WTC11 (cell line): Measurements from ENCODE around the gene TEX14. TPM values are rescaled to one million over a fixed set of nuclear protein-coding genes. Genes with fewer than 3 reads are reported as not detected.

Experiments used
- ATAC-seq: fragments of 200-7000 bp; cut with Tn5 transposase; 2 replicates; pipeline ENCODE4 v1.10.0; 2021; ENCODE audit warnings: mild to moderate bottlenecking, moderate library complexity
- CTCF ChIA-PET: fragments of 300-600 bp; sonication (Branson Sonifier 250); formaldehyde crosslinking; loops from one replicate; lab custom pipeline; 2021; ENCODE audit warnings: antibody characterized with exemption; lab: Charles Lee
- POLR2A ChIA-PET: fragments of 350-600 bp; sonication (Branson Sonifier 250); formaldehyde crosslinking; loops from one replicate; lab custom pipeline; 2021; ENCODE audit warnings: antibody characterized with exemption; lab: Charles Lee
- DNase-seq: peaks from one replicate; pipeline ENCODE4 v3.0.0; 2021; ENCODE audit warnings: low spot score
- H3K27ac Mint-ChIP-seq: 2 replicates; pipeline ENCODE4 v1.8.0; 2021; ENCODE audit warnings: mixed read lengths
- H3K27me3 Mint-ChIP-seq: 2 replicates; pipeline ENCODE4 v1.8.0; 2021; ENCODE audit warnings: low read depth, mild to moderate bottlenecking, moderate library complexity, mixed read lengths
- H3K36me3 Mint-ChIP-seq: 2 replicates; pipeline ENCODE4 v1.8.0; 2021; ENCODE audit warnings: mixed read lengths
- H3K4me1 Mint-ChIP-seq: 2 replicates; pipeline ENCODE4 v1.8.0; 2022; ENCODE audit warnings: mixed read lengths
- H3K4me3 Mint-ChIP-seq: 2 replicates; pipeline ENCODE4 v1.8.0; 2021; ENCODE audit warnings: mild to moderate bottlenecking, moderate library complexity, mixed read lengths
- H3K9me3 Mint-ChIP-seq: 2 replicates; pipeline ENCODE4 v1.8.0; 2021; ENCODE audit warnings: mixed read lengths
- CREB1 ChIP-seq: sonication (generic); formaldehyde crosslinking; IDR thresholded peaks from 2 replicates; pipeline ENCODE4 v1.8.0; 2023; ENCODE audit warnings: mild to moderate bottlenecking, missing genetic modification reagents
- OVOL2 ChIP-seq: fragments of 250-450 bp; sonication (Bioruptor Pico); IDR thresholded peaks from 2 replicates; pipeline ENCODE4 v1.9.0; 2021; ENCODE audit warnings: mild to moderate bottlenecking, borderline replicate concordance
- TEAD1 ChIP-seq: sonication (generic); formaldehyde crosslinking; IDR thresholded peaks from 2 replicates; pipeline ENCODE4 v1.8.0; 2022; ENCODE audit warnings: mild to moderate bottlenecking, missing genetic modification reagents
- ZBTB21 ChIP-seq: sonication (generic); formaldehyde crosslinking; IDR thresholded peaks from 2 replicates; pipeline ENCODE4 v1.8.1; 2023; ENCODE audit warnings: mild to moderate bottlenecking, missing genetic modification reagents, borderline replicate concordance
- total RNA-seq: library from RNA; stranded (reverse); gene quantifications from 3 replicates; pipeline ENCODE4 v1.2.3, GENCODE V29; 2021
- TF ChIP-seq, protein P1 (sequence below): sonication (generic); formaldehyde crosslinking; IDR thresholded peaks from 2 replicates; pipeline ENCODE4 v1.8.1; 2023; ENCODE audit warnings: mild to moderate bottlenecking, missing genetic modification reagents, borderline replicate concordance
- TF ChIP-seq, protein P2 (sequence below): fragments of 250-450 bp; sonication (Bioruptor Pico); IDR thresholded peaks from 2 replicates; pipeline ENCODE4 v1.9.0; 2021; ENCODE audit warnings: moderate library complexity, mild to moderate bottlenecking, inconsistent platforms, borderline replicate concordance
- TF ChIP-seq, protein P3 (sequence below): sonication (generic); formaldehyde crosslinking; IDR thresholded peaks from 2 replicates; pipeline ENCODE4 v1.8.1; 2022; ENCODE audit warnings: low read depth, mild to moderate bottlenecking, moderate library complexity, missing genetic modification reagents, borderline replicate concordance
- TF ChIP-seq, protein P4 (sequence below): fragments of 250-450 bp; sonication (Bioruptor Pico); IDR thresholded peaks from 2 replicates; pipeline ENCODE4 v1.9.0; 2021; ENCODE audit warnings: mild to moderate bottlenecking
- TF ChIP-seq, protein P5 (sequence below): fragments of 250-450 bp; sonication (Bioruptor Pico); IDR thresholded peaks from 2 replicates; pipeline ENCODE4 v1.9.0; 2021; ENCODE audit warnings: mild to moderate bottlenecking, borderline replicate concordance
- TF ChIP-seq, protein P6 (sequence below): sonication (generic); formaldehyde crosslinking; IDR thresholded peaks from 2 replicates; pipeline ENCODE4 v1.8.1; 2022; ENCODE audit warnings: low read depth, missing genetic modification reagents, borderline replicate concordance

TEX14 gene
- total RNA-seq, 1 experiment from 2014 or later: 1.4 TPM

DNA sequence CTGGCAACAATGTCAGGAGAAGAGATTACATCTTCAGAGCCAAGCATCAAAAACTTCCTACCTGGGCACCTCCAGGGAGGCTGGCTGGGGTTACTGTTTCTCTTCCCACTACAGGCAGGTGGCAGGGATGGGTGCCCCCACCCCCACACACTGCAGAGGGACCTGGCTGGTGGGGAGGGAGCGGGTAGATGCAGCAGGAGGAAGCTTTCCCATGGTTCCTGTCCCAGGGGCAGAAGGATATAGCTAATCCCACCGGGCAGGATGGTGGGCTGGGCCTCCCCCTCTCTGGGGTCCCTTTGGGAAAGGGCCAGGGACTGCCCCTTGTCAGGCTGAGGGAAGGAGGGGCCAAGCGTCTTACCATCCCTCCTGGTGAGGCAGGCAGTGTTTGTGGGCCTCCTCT is 160.7 kb downstream of the TEX14 start:
- H3K36me3 Mint-ChIP-seq: no peaks in the 10 kb centered on the region
- ATAC-seq (peak; percentile 8), DNase-seq (peak; percentile 32)
- H3K9me3 Mint-ChIP-seq: no peaks in the 10 kb centered on the region
- peak overlapping the region; percentile 68 for H3K4me3 Mint-ChIP-seq
- POLR2A ChIA-PET: no interaction called here
- CTCF ChIA-PET: interaction anchor here (0.6 to 6.5 kb wide), 5 partner anchors 9 to 806 kb away, joined by 3 to 42 read pairs (median 18); no protein-coding TSS in a partner anchor
- H3K27me3 Mint-ChIP-seq: peaks cover 48% of the 10 kb centered on the region
- H3K4me1 Mint-ChIP-seq: peaks cover 42% of the 10 kb centered on the region
- TF ChIP-seq, protein P1, sequence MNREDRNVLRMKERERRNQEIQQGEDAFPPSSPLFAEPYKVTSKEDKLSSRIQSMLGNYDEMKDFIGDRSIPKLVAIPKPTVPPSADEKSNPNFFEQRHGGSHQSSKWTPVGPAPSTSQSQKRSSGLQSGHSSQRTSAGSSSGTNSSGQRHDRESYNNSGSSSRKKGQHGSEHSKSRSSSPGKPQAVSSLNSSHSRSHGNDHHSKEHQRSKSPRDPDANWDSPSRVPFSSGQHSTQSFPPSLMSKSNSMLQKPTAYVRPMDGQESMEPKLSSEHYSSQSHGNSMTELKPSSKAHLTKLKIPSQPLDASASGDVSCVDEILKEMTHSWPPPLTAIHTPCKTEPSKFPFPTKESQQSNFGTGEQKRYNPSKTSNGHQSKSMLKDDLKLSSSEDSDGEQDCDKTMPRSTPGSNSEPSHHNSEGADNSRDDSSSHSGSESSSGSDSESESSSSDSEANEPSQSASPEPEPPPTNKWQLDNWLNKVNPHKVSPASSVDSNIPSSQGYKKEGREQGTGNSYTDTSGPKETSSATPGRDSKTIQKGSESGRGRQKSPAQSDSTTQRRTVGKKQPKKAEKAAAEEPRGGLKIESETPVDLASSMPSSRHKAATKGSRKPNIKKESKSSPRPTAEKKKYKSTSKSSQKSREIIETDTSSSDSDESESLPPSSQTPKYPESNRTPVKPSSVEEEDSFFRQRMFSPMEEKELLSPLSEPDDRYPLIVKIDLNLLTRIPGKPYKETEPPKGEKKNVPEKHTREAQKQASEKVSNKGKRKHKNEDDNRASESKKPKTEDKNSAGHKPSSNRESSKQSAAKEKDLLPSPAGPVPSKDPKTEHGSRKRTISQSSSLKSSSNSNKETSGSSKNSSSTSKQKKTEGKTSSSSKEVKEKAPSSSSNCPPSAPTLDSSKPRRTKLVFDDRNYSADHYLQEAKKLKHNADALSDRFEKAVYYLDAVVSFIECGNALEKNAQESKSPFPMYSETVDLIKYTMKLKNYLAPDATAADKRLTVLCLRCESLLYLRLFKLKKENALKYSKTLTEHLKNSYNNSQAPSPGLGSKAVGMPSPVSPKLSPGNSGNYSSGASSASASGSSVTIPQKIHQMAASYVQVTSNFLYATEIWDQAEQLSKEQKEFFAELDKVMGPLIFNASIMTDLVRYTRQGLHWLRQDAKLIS (CRISPR knock-in tag): no peak
- TF ChIP-seq ZBTB21 (CRISPR knock-in tag) (no peak), OVOL2 (CRISPR knock-in tag) (no peak), TEAD1 (CRISPR knock-in tag) (no peak), CREB1 (CRISPR knock-in tag) (no peak)
- TF ChIP-seq, protein P2, sequence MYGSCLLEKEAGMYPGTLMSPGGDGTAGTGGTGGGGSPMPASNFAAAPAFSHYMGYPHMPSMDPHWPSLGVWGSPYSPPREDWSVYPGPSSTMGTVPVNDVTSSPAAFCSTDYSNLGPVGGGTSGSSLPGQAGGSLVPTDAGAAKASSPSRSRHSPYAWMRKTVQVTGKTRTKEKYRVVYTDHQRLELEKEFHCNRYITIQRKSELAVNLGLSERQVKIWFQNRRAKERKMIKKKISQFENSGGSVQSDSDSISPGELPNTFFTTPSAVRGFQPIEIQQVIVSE (CRISPR knock-in tag): no peak
- TF ChIP-seq, protein P3, sequence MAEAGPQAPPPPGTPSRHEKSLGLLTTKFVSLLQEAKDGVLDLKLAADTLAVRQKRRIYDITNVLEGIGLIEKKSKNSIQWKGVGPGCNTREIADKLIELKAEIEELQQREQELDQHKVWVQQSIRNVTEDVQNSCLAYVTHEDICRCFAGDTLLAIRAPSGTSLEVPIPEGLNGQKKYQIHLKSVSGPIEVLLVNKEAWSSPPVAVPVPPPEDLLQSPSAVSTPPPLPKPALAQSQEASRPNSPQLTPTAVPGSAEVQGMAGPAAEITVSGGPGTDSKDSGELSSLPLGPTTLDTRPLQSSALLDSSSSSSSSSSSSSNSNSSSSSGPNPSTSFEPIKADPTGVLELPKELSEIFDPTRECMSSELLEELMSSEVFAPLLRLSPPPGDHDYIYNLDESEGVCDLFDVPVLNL (CRISPR knock-in tag): no peak
- TF ChIP-seq, protein P4, sequence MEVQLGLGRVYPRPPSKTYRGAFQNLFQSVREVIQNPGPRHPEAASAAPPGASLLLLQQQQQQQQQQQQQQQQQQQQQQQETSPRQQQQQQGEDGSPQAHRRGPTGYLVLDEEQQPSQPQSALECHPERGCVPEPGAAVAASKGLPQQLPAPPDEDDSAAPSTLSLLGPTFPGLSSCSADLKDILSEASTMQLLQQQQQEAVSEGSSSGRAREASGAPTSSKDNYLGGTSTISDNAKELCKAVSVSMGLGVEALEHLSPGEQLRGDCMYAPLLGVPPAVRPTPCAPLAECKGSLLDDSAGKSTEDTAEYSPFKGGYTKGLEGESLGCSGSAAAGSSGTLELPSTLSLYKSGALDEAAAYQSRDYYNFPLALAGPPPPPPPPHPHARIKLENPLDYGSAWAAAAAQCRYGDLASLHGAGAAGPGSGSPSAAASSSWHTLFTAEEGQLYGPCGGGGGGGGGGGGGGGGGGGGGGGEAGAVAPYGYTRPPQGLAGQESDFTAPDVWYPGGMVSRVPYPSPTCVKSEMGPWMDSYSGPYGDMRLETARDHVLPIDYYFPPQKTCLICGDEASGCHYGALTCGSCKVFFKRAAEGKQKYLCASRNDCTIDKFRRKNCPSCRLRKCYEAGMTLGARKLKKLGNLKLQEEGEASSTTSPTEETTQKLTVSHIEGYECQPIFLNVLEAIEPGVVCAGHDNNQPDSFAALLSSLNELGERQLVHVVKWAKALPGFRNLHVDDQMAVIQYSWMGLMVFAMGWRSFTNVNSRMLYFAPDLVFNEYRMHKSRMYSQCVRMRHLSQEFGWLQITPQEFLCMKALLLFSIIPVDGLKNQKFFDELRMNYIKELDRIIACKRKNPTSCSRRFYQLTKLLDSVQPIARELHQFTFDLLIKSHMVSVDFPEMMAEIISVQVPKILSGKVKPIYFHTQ (CRISPR knock-in tag): no peak
- TF ChIP-seq, protein P5, sequence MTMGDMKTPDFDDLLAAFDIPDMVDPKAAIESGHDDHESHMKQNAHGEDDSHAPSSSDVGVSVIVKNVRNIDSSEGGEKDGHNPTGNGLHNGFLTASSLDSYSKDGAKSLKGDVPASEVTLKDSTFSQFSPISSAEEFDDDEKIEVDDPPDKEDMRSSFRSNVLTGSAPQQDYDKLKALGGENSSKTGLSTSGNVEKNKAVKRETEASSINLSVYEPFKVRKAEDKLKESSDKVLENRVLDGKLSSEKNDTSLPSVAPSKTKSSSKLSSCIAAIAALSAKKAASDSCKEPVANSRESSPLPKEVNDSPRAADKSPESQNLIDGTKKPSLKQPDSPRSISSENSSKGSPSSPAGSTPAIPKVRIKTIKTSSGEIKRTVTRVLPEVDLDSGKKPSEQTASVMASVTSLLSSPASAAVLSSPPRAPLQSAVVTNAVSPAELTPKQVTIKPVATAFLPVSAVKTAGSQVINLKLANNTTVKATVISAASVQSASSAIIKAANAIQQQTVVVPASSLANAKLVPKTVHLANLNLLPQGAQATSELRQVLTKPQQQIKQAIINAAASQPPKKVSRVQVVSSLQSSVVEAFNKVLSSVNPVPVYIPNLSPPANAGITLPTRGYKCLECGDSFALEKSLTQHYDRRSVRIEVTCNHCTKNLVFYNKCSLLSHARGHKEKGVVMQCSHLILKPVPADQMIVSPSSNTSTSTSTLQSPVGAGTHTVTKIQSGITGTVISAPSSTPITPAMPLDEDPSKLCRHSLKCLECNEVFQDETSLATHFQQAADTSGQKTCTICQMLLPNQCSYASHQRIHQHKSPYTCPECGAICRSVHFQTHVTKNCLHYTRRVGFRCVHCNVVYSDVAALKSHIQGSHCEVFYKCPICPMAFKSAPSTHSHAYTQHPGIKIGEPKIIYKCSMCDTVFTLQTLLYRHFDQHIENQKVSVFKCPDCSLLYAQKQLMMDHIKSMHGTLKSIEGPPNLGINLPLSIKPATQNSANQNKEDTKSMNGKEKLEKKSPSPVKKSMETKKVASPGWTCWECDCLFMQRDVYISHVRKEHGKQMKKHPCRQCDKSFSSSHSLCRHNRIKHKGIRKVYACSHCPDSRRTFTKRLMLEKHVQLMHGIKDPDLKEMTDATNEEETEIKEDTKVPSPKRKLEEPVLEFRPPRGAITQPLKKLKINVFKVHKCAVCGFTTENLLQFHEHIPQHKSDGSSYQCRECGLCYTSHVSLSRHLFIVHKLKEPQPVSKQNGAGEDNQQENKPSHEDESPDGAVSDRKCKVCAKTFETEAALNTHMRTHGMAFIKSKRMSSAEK (CRISPR knock-in tag): no peak
- TF ChIP-seq, protein P6, sequence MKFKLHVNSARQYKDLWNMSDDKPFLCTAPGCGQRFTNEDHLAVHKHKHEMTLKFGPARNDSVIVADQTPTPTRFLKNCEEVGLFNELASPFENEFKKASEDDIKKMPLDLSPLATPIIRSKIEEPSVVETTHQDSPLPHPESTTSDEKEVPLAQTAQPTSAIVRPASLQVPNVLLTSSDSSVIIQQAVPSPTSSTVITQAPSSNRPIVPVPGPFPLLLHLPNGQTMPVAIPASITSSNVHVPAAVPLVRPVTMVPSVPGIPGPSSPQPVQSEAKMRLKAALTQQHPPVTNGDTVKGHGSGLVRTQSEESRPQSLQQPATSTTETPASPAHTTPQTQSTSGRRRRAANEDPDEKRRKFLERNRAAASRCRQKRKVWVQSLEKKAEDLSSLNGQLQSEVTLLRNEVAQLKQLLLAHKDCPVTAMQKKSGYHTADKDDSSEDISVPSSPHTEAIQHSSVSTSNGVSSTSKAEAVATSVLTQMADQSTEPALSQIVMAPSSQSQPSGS (CRISPR knock-in tag): no peak
- no peak overlapping the region for H3K27ac Mint-ChIP-seq
